GM18870 (cell line): Measurements from ENCODE around the gene RNF34.

Experiments used
- ATAC-seq: cut with Tn5 transposase; IDR thresholded peaks from one replicate; pipeline ENCODE4 v1.9.1; 2021; ENCODE audit warnings: moderate library complexity; ENCODE audit not compliant: unreplicated experiment

The RNF34 gene

GRCh38 chr12:121436706-121437105 lies 36.8 kb downstream of the RNF34 start:
- no peak for ATAC-seq

GRCh38 chr12:121438905-121439304 lies 39.0 kb downstream of the RNF34 start:
- ATAC-seq: no peak

GRCh38 chr12:121439715-121440114 lies 39.8 kb downstream of the RNF34 start:
- no peak for ATAC-seq

GRCh38 chr12:121440768-121441167 lies 40.9 kb downstream of the RNF34 start:
- ATAC-seq: no peak

- ATAC-seq: no peak
Observed at GRCh38 chr12:121441555-121441954, 41.6 kb downstream of the RNF34 start.

GRCh38 chr12:121442028-121442948 lies 42.4 kb downstream of the RNF34 start:
- no peak for ATAC-seq

GRCh38 chr12:121443193-121443870 lies 43.4 kb downstream of the RNF34 start:
- ATAC-seq: no peak

- no peak for ATAC-seq
Observed at GRCh38 chr12:121443911-121444841, 44.3 kb downstream of the RNF34 start.

GRCh38 chr12:121444842-121445202 lies 44.9 kb downstream of the RNF34 start:
- no peak for ATAC-seq

- no peak for ATAC-seq
Observed at GRCh38 chr12:121446750-121447149, 46.8 kb downstream of the RNF34 start.

- ATAC-seq: no peak
Observed at GRCh38 chr12:121448771-121449315, 48.9 kb downstream of the RNF34 start.

- no peak for ATAC-seq
Observed at GRCh38 chr12:121451961-121452339, 52.0 kb downstream of the RNF34 start.

- no peak for ATAC-seq
Observed at GRCh38 chr12:121452340-121452984, 52.5 kb downstream of the RNF34 start.

GRCh38 chr12:121452985-121453360 lies 53.1 kb downstream of the RNF34 start:
- ATAC-seq: no peak

- no peak for ATAC-seq
Observed at GRCh38 chr12:121453629-121454028, 53.7 kb downstream of the RNF34 start.

GRCh38 chr12:121454921-121455320 lies 55.0 kb downstream of the RNF34 start:
- ATAC-seq: no peak

GRCh38 chr12:121455766-121456420 lies 56.0 kb downstream of the RNF34 start:
- ATAC-seq: no peak

GRCh38 chr12:121456551-121456950 lies 56.6 kb downstream of the RNF34 start:
- ATAC-seq: no peak

GRCh38 chr12:121461048-121461447 lies 61.1 kb downstream of the RNF34 start:
- ATAC-seq: no peak

GRCh38 chr12:121464331-121464730 lies 64.4 kb downstream of the RNF34 start:
- ATAC-seq: no peak
